Measurements from ENCODE around the gene EFNA1.

- no peak for TF ChIP-seq SP1 (IDR thresholded peaks at IDR 0.05)
- no peak for TF ChIP-seq HDGF (IDR thresholded peaks at IDR 0.05; ENCODE audit: borderline replicate concordance)
- no peak for TF ChIP-seq SUZ12 (IDR thresholded peaks at IDR 0.05)
- TF ChIP-seq FOXK2 (IDR thresholded peaks at IDR 0.05), result no peak
- TF ChIP-seq PKNOX1 (IDR thresholded peaks at IDR 0.05), result no peak
- TF ChIP-seq NFRKB (IDR thresholded peaks at IDR 0.05), result no peak
Observed at GRCh38 chr1:155160128-155160527, 32.5 kb downstream of the EFNA1 start.
